ENCODE data around the gene FANCF.
A peak's percentile ranks its signal among the peaks of the same experiment; 100 is the strongest.

FANCF gene

GRCh38 chr11:22670830-22671229, 45.2 kb upstream of the FANCF start:
- H3K9me3 ChIP-seq (replicated peaks; ENCODE audit: insufficient read depth, low read length): no peaks in the 10 kb centered on the region
- H3K36me3 ChIP-seq (replicated peaks; ENCODE audit: insufficient read depth, low read length): no peaks in the 10 kb centered on the region
- H3K27me3 ChIP-seq (replicated peaks; ENCODE audit: insufficient read depth, low read length): no peaks in the 10 kb centered on the region
- TF ChIP-seq, protein P1, sequence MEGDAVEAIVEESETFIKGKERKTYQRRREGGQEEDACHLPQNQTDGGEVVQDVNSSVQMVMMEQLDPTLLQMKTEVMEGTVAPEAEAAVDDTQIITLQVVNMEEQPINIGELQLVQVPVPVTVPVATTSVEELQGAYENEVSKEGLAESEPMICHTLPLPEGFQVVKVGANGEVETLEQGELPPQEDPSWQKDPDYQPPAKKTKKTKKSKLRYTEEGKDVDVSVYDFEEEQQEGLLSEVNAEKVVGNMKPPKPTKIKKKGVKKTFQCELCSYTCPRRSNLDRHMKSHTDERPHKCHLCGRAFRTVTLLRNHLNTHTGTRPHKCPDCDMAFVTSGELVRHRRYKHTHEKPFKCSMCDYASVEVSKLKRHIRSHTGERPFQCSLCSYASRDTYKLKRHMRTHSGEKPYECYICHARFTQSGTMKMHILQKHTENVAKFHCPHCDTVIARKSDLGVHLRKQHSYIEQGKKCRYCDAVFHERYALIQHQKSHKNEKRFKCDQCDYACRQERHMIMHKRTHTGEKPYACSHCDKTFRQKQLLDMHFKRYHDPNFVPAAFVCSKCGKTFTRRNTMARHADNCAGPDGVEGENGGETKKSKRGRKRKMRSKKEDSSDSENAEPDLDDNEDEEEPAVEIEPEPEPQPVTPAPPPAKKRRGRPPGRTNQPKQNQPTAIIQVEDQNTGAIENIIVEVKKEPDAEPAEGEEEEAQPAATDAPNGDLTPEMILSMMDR (IDR thresholded peaks at IDR 0.05; ENCODE audit: low read length): peak; percentile 54
- no peak for TF ChIP-seq EZH2phosphoT487 (IDR thresholded peaks at IDR 0.05; ENCODE audit: low read length)
- peak overlapping the region; percentile 67 for H3K4me2 ChIP-seq (ENCODE audit: low read depth, low read length)
- no peaks in the 10 kb centered on the region for H4K20me1 ChIP-seq (ENCODE audit: insufficient read depth, low read length)
- H3K4me1 ChIP-seq (ENCODE audit: low read length): peaks cover 52% of the 10 kb centered on the region
- H3K27ac ChIP-seq (ENCODE audit: low read length): peak overlapping the region; percentile 96
- peak overlapping the region; percentile 98 for H3K9ac ChIP-seq (ENCODE audit: low read length)
- peak overlapping the region; percentile 65; the same call in 1 of the 2 replicates for H3K4me3 ChIP-seq (ENCODE audit: low read length)
- no peak overlapping the region for H2AFZ ChIP-seq (ENCODE audit: low read length)
- H3F3A ChIP-seq (ENCODE audit: insufficient read depth, low read length): peaks cover 62% of the 10 kb centered on the region
- H3K9me2 ChIP-seq (replicated peaks; ENCODE audit: insufficient read depth, low read length): no peaks in the 10 kb centered on the region
- DNase-seq: peak; percentile 82
- peaks cover 94% of the 10 kb centered on the region for H3K79me2 ChIP-seq (ENCODE audit: low read length)

DNA sequence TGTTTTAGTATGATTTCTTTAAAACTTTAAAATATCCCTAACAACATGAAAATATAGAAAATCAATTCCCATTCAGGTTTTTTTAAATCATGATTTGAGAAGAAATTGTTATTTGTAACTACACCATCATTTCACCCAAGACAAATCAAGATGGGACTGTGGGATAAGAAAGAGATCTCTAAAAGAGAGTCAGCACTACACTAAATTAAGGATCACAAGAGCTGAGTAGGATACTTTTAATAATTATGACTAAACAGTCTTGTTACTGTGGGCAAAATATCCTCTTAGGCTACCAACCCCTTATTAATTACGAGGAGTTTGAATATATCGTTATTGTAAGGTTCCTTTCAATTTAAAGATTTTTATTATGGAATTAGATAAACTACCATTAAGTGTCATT, 43.7 kb upstream of the FANCF start:
- H3K4me2 ChIP-seq (ENCODE audit: low read depth, low read length): peak overlapping the region; percentile 67
- peak overlapping the region; percentile 65 for H3K4me3 ChIP-seq (ENCODE audit: low read length)
- H3K9me3 ChIP-seq (replicated peaks; ENCODE audit: insufficient read depth, low read length): no peaks in the 10 kb centered on the region
- TF ChIP-seq EZH2phosphoT487 (IDR thresholded peaks at IDR 0.05; ENCODE audit: low read length): no peak
- TF ChIP-seq, protein P1 (IDR thresholded peaks at IDR 0.05; ENCODE audit: low read length): no peak
- TF ChIP-seq EZH2 (optimal IDR thresholded peaks at IDR 0.05; ENCODE audit: low read depth, low read length): no peak
- H3K27me3 ChIP-seq (replicated peaks; ENCODE audit: insufficient read depth, low read length): no peaks in the 10 kb centered on the region
- no peaks in the 10 kb centered on the region for H3K36me3 ChIP-seq (replicated peaks; ENCODE audit: insufficient read depth, low read length)
- peak overlapping the region; percentile 98 for H3K9ac ChIP-seq (ENCODE audit: low read length)
- H3K4me1 ChIP-seq (ENCODE audit: low read length): peaks cover 40% of the 10 kb centered on the region
- peaks cover 95% of the 10 kb centered on the region for H3K79me2 ChIP-seq (ENCODE audit: low read length)
- no peak overlapping the region for H2AFZ ChIP-seq (ENCODE audit: low read length)
- H3K27ac ChIP-seq (ENCODE audit: low read length): peak overlapping the region; percentile 96
- DNase-seq: peak; percentile 52
- peaks cover 58% of the 10 kb centered on the region for H3F3A ChIP-seq (ENCODE audit: insufficient read depth, low read length)
- H3K9me2 ChIP-seq (replicated peaks; ENCODE audit: insufficient read depth, low read length): no peaks in the 10 kb centered on the region
- H4K20me1 ChIP-seq (ENCODE audit: insufficient read depth, low read length): no peaks in the 10 kb centered on the region

DNA sequence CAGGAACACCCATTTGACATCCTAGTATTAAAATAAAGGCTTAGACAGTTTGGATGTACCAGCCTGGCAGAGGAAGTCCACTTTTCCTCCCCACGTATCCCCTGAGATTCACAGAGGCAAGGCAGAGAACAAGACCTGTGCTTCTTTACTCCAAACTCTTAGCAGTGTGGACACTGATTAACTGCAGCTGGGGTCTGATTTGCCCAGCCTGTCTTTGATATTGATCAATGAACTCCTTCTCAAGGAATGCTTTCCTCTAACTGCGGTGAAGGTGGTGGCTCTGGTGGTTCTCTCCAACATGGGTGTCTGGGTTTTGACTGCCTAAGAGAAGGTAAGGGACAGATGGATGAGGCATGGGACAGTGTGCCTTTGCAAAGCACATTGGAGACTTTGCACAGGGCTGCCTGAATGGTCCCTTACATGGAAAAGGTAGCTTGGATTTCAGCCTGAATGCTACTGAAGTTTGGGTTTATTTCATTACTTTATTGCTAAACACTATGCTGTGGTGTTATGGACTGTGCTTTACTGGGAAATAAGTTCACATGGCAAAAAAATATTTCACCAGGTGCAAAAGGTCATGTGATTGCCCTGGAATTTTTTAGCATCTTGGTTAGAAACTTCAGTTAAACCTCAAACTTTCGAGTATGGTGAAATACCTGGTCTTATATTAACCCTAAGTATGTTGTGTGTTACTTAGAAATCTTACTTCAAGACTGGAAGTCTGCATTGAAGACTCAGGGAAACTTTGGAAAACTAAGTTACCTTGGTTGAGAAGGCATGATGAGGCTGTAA, 42.6 kb upstream of the FANCF start:
- H3K4me3 ChIP-seq (ENCODE audit: low read length): peak overlapping the region; percentile 65
- no peak overlapping the region for H2AFZ ChIP-seq (ENCODE audit: low read length)
- TF ChIP-seq, protein P1 (IDR thresholded peaks at IDR 0.05; ENCODE audit: low read length): no peak
- TF ChIP-seq EZH2phosphoT487 (IDR thresholded peaks at IDR 0.05; ENCODE audit: low read length) (no peak), EZH2 (optimal IDR thresholded peaks at IDR 0.05; ENCODE audit: low read depth, low read length) (no peak)
- peaks cover 95% of the 10 kb centered on the region for H3K79me2 ChIP-seq (ENCODE audit: low read length)
- H3K27me3 ChIP-seq (replicated peaks; ENCODE audit: insufficient read depth, low read length): no peaks in the 10 kb centered on the region
- H3K27ac ChIP-seq (ENCODE audit: low read length): peak overlapping the region; percentile 96
- no peaks in the 10 kb centered on the region for H4K20me1 ChIP-seq (ENCODE audit: insufficient read depth, low read length)
- H3K4me1 ChIP-seq (ENCODE audit: low read length): peaks cover 38% of the 10 kb centered on the region
- H3K36me3 ChIP-seq (replicated peaks; ENCODE audit: insufficient read depth, low read length): no peaks in the 10 kb centered on the region
- peak; percentile 95 for DNase-seq
- H3K4me2 ChIP-seq (ENCODE audit: low read depth, low read length): peak overlapping the region; percentile 67
- no peaks in the 10 kb centered on the region for H3K9me3 ChIP-seq (replicated peaks; ENCODE audit: insufficient read depth, low read length)
- H3F3A ChIP-seq (ENCODE audit: insufficient read depth, low read length): peaks cover 54% of the 10 kb centered on the region
- H3K9ac ChIP-seq (ENCODE audit: low read length): peak overlapping the region; percentile 98
- H3K9me2 ChIP-seq (replicated peaks; ENCODE audit: insufficient read depth, low read length): no peaks in the 10 kb centered on the region

Measured in MM.1S (cell line).